Adrenal gland (tissue), 5 donors: ENCODE results near the gene GLP1R.

Experiments
- CTCF ChIP-seq, 6 experiments: fragments of 450-650 bp in 4 of 6; fragments of 200-600 bp in 2 of 6; sonication (generic) in 1 of 6; IDR thresholded peaks; 1 replicate in 5 of 6; 2 replicates in 1 of 6; pipeline versions ENCODE4 v1.5.1 to v1.8.0; 2016 to 2021; ENCODE audit warnings: antibody characterized with exemption in 6 of 6, mild to moderate bottlenecking in 2 of 6, moderate library complexity in 1 of 6
- POLR2A ChIP-seq, 2 donors: fragments of 450-650 bp; IDR thresholded peaks; one replicate each; pipeline ENCODE4 v1.6.1; 2017; ENCODE audit warnings: antibody characterized with exemption in 2 of 2, mild to moderate bottlenecking in 2 of 2, moderate library complexity in 1 of 2
- donor health status: DM: no; HTN: no; CAD: no.

- no peak for TF ChIP-seq CTCF (IDR thresholded peaks at IDR 0.05)
- TF ChIP-seq POLR2A (IDR thresholded peaks at IDR 0.05), result no peak
Observed at GRCh38 chr6:39118921-39119320, 70.3 kb downstream of the GLP1R start.
